Measurements from ENCODE around the gene C9orf85. TPM values are rescaled to one million over a fixed set of nuclear protein-coding genes. Genes with fewer than 3 reads are reported as not detected.
"Not testable (repeated sequence)": the region's sequence is repeated elsewhere in the genome, so short reads cannot be mapped to it uniquely, and the experiment has no call there.

Gene C9orf85
- total RNA-seq, 1 donor from 2014 or later = 18.5 TPM

DNA sequence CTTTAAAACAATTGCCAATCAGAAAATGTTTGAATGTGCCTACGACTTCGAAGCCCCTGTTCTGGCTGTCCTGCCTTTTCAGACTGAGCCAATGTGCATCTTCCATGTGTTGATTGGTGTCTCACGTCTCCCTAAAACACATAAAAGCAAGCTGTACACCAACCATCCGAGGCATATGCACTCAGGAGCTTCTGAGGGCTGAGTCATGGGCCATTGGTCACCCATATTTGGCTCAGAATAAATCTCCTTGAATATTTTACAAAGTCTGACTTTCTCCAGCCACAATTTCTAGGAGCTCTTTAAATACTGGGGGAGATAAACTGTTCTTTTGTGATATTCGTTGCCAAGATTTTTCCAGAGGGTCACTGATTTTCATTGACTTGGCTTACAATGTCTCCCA is 95.1 kb downstream of the C9orf85 start:
- no peak for DNase-seq (ENCODE audit: low spot score)

- DNase-seq (ENCODE audit: low spot score) = not testable (repeated sequence)
These were observed 96.3 kb downstream of the C9orf85 start for GRCh38 chr9:72007726-72008125.

- DNase-seq (ENCODE audit: low spot score) = no peak
These were observed 101.2 kb downstream of the C9orf85 start for GRCh38 chr9:72012646-72013045.

- DNase-seq (ENCODE audit: low spot score) = no peak
These were observed 101.9 kb downstream of the C9orf85 start for GRCh38 chr9:72013292-72013760.

- no peak for DNase-seq (ENCODE audit: low spot score)
These were observed 111.4 kb downstream of the C9orf85 start for GRCh38 chr9:72022841-72023240.

Other genes starting within 250 kb of the C9orf85 start
- 162 TPM for gene CEMIP2, start 143.1 kb upstream of the C9orf85 start, total RNA-seq
- 22.3 TPM for gene ABHD17B, start 446 bp upstream of the C9orf85 start, total RNA-seq
- not detected for gene C9orf57, start 149.0 kb downstream of the C9orf85 start, total RNA-seq
- gene GDA, start 237.8 kb downstream of the C9orf85 start, total RNA-seq = 6.6 TPM